Stimulated activated CD4-positive, alpha-beta T cell treated with anti-CD3 and anti-CD28 coated beads, TNF-alpha, amount 100 ng/mL, for 1 hour (primary cell): ENCODE measurements around the gene AFF3.

Experiments
- DNase-seq, 3 donors: peaks; one replicate each; pipeline ENCODE4 v3.0.0-alpha.2; 2020; ENCODE audit warnings: low read depth in 3 of 3, low spot score in 1 of 3

AFF3 gene

GRCh38 chr2:100013892-100014677 is 128.3 kb downstream of the AFF3 start:
- no peak for DNase-seq

- DNase-seq = no peak
Measured at GRCh38 chr2:100012561-100012960, 129.8 kb downstream of the AFF3 start.

- DNase-seq = no peak
Measured at GRCh38 chr2:100011272-100011731, 131.1 kb downstream of the AFF3 start.

GRCh38 chr2:100010606-100011005 is 131.8 kb downstream of the AFF3 start:
- DNase-seq = no peak

- DNase-seq = no peak
Measured at GRCh38 chr2:100009743-100010142, 132.6 kb downstream of the AFF3 start.

GRCh38 chr2:100008956-100009355 is 133.4 kb downstream of the AFF3 start:
- DNase-seq = no peak

GRCh38 chr2:100006516-100006915 is 135.9 kb downstream of the AFF3 start:
- DNase-seq = no peak

- DNase-seq = no peak
Measured at GRCh38 chr2:100004959-100005387, 137.4 kb downstream of the AFF3 start.

GRCh38 chr2:100004348-100004884 is 138.0 kb downstream of the AFF3 start:
- DNase-seq = no peak

GRCh38 chr2:100002059-100002458 is 140.3 kb downstream of the AFF3 start:
- no peak for DNase-seq

GRCh38 chr2:100000915-100001707 is 141.3 kb downstream of the AFF3 start:
- DNase-seq = no peak

GRCh38 chr2:99998651-99999320 is 143.6 kb downstream of the AFF3 start:
- DNase-seq = no peak

- DNase-seq = no peak
Measured at GRCh38 chr2:99989905-99990304, 152.5 kb downstream of the AFF3 start.

- DNase-seq = no peak
Measured at GRCh38 chr2:99988599-99988998, 153.8 kb downstream of the AFF3 start.

GRCh38 chr2:99987160-99987559 is 155.2 kb downstream of the AFF3 start:
- DNase-seq = no peak

- no peak for DNase-seq
Measured at GRCh38 chr2:99984799-99985515, 157.4 kb downstream of the AFF3 start.

- no peak for DNase-seq
Measured at GRCh38 chr2:99982744-99983143, 159.6 kb downstream of the AFF3 start.

- DNase-seq = no peak
Measured at GRCh38 chr2:99981840-99982239, 160.6 kb downstream of the AFF3 start.

GRCh38 chr2:99980176-99980575 is 162.2 kb downstream of the AFF3 start:
- no peak for DNase-seq

GRCh38 chr2:99977966-99978365 is 164.4 kb downstream of the AFF3 start:
- no peak for DNase-seq

- DNase-seq = no peak
Measured at GRCh38 chr2:99975386-99975785, 167.0 kb downstream of the AFF3 start.
